GM12864 (cell line): ENCODE measurements around the gene NACC1.
A peak's percentile ranks its signal among the peaks of the same experiment; 100 is the strongest.

Source experiments
- DNase-seq: peaks from one replicate; pipeline ENCODE4 v3.0.0-alpha.2; 2011; ENCODE audit warnings: low read depth
- H3K4me3 ChIP-seq: 2 replicates; pipeline ENCODE4 v1.5.1; 2011; ENCODE audit warnings: mild to moderate bottlenecking, low read depth, low read length, control low read depth
- TF ChIP-seq, protein P1 (sequence below): IDR thresholded peaks from 2 replicates; pipeline ENCODE4 v1.5.1; 2011; ENCODE audit warnings: low read depth, mild to moderate bottlenecking, moderate library complexity, low read length, control low read depth, inconsistent platforms; ENCODE audit errors: missing control alignments

The NACC1 gene

DNA sequence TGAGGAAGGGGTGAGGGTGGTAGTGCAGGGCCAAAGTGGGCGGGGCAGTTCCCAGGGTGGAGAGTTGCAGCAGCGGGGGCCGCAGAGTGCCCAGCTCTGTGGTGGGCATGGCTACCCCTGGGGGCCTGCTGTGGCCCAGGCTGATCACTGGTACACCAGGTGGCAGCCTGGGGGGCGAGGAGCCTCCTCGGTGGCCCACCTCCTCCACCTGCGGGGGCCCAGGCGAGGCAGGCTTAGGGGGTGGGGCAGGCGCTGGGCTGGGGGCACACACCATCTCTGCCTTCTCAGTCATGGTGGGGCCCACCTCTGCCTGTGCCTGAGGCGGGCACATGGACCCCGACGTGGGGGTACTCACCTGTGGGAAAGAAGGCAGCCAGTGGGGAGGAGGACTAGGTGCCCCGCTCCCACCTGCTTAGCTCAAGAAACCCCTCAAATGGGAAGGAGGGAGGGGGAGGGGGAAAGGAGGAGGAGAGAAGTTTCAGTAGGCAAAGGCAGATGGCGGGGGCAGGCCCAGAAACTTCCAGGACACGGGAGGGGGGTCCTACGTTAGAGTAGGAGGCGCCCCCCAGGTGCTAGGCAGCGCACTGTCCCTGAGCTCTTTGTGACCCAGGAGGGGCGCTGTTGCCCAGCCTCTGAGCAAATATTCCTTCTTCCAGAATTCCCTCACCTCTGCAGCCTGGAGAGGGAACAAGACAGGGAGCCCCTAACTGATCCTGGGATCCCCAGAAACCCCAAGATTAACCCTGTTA, 17.0 kb upstream of the NACC1 start:
- peak overlapping the region; percentile 60 for H3K4me3 ChIP-seq
- no peak for DNase-seq
- TF ChIP-seq, protein P1, sequence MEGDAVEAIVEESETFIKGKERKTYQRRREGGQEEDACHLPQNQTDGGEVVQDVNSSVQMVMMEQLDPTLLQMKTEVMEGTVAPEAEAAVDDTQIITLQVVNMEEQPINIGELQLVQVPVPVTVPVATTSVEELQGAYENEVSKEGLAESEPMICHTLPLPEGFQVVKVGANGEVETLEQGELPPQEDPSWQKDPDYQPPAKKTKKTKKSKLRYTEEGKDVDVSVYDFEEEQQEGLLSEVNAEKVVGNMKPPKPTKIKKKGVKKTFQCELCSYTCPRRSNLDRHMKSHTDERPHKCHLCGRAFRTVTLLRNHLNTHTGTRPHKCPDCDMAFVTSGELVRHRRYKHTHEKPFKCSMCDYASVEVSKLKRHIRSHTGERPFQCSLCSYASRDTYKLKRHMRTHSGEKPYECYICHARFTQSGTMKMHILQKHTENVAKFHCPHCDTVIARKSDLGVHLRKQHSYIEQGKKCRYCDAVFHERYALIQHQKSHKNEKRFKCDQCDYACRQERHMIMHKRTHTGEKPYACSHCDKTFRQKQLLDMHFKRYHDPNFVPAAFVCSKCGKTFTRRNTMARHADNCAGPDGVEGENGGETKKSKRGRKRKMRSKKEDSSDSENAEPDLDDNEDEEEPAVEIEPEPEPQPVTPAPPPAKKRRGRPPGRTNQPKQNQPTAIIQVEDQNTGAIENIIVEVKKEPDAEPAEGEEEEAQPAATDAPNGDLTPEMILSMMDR = peak; percentile 41

DNA sequence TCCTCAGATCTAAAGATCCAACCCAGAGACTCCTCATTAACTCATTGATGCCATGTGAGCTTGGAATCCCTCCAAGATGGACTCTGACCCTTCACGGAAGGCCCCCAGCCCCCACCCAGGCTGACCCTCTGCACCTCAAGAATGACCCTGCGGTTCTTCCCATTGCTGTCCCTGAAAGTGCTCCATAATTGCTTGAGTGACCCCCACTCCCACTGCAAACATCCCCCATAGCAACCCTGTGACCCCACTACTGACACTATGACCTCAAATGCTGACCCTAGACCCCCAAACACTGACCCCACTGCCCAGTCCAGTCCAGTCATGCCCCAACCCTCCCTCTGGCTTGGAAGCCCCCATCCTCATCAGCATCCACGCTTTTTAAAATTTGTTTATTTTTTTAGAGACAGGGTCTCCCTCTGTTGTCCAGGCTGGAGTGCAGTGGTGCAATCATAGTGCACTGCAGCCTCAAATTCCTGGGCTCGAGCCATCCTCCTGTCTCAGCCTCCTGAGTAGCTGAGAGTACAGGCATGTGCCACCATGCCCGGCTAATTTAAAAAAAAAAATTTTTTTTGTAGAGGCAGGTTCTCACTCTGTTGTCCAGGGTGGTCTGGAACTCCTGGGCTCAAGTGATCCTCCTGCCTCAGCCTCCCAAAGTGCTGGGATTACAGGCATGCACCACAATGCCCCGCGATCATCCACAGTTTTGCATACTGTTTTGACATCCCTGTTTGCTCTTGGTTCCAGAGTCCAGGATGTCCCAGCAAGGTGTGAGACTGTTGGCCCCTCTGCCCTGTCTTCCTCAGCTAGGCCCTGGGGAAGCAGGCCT, 16.3 kb upstream of the NACC1 start:
- H3K4me3 ChIP-seq = peak overlapping the region; percentile 60
- no peak for DNase-seq
- TF ChIP-seq, protein P1 = no peak

DNA sequence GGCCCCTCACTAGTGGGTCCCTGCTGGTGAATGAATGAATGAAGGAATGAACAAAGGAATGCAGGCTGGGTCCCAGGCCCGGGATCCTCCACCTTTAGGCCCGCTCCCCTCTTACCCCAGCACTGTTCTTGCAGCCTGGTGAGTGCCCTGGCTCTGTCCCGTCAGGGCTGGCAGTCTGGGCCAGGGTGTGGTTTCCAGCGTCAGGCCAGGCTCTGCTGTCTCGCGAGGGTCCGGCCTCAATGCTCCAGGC, 15.7 kb upstream of the NACC1 start:
- DNase-seq = no peak
- TF ChIP-seq, protein P1 = no peak
- peak overlapping the region; percentile 60 for H3K4me3 ChIP-seq

DNA sequence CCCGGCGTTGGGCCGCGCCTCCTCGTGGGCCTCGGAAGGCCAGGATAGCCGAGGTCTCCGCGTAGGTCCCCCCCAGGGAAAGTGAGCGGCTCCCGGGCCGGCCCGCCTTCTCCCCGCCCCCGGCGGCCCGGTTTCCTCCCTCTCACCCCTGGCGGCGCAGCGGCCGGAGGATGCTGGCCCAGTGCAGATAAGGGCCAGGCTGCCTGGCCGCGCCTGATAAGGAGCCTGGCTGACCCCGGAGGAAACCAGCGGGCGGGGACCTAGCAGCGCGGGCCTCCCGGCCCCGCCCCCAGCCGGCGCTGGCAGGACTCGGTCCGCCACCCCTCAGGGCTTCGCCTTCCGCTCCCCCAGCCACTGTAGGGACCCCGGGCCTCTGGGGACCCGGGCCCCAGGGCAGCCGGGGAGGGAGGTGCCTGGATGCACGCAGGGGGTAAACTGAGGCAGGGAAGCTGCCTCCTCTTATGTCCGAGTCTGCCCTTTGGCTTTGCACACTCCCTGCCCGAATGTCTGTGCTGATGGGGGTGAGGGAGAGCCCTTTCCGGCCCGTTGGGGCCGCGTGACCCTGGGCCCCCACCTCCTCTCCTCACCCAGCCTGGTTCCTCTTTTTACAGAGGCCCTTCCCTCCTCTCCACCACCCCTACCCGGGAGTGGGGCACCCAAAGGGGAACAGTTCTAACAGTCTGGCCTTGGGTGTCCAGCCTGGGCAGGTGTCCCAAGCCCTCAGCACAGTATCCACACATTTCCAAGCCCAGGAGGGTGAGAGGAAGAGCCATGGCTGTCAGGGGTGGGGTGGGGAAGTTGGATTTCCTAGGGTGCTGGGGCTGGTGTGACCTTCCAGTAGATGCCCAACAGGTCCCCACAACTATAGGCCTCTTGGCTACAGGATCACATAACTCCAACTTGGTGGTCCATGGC, 15.1 kb upstream of the NACC1 start, which contains the start of gene LYL1:
LYL1 (minus strand) TSS at position 193 of the 915 bp plus-strand sequence. CDS start 1,687 bp downstream, outside the sequence.
- H3K4me3 ChIP-seq = peak within 1 kb of the TSS; percentile 60
- no peak for DNase-seq
- TF ChIP-seq, protein P1 = no peak

DNA sequence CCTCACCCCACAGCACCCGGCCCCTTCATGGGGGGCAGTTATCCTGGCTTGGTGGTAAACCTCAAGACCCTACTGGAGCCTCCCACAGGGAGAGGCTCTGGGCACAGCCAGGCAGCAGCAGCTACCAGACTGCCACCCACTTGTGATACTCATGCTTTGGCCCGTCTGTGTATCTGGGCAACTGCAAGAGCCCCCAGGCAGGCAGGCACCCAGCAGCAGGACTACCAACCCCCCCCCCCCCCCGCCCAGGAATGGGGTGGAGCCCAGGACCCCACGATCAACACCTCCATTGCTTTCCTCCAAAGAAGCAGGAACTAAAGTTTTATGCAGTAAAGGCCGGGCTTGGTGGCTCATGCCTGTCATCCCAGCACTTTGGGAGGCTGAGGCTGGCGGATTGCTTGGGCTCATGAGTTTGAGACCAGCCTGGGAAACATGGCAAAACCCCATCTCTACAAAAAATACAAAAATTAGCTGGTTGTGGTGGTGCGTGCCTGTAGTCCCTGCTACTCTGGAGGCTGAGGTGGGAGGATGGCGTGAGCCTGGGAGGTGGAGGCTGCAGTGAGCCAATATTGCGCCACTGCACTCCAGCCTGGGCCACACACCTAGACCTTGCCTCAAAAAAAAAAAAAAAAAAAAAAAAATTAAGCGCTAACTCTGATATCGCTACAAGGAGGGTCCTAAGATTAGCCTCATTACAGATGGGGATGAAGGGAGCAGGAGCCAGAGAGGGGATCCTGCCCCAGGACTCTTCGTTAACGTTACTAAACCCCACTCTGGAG, 14.3 kb upstream of the NACC1 start:
- TF ChIP-seq, protein P1 = no peak

DNA sequence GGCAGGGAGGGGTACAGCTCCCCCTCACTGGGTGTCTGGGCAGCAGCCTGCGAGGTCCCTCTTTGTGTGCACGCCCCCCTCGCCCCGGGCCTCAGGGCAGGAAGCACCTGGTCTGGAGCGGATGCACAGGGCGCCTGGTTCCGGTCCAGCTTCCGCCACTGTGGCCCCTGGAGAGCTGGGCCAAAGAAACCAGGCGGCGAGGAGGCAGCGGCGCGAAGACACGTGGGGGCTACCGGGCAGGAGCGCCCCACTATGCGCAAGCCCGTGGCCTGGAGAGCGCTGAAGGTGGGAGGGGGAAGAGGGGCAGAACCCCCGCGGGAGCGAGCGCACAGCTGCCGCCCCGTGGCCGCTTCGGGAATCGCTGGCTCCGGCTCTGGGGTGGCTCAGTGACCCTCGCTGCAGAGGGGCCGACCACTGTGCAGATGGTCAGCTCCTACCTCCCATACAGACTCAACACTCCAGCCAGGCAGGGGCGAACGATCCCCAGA, 13.7 kb upstream of the NACC1 start:
- H3K4me3 ChIP-seq = peak overlapping the region; percentile 70
- DNase-seq = no peak
- TF ChIP-seq, protein P1 = peak; percentile 99

More for the DNA sequence above, 14.3 kb upstream of the NACC1 start:
- H3K4me3 ChIP-seq = peak overlapping the region; percentile 70
- no peak for DNase-seq
